GM21576 (cell line): ENCODE results near the gene HIF1A.
"Not testable (repeated sequence)": the region's sequence is repeated elsewhere in the genome, so short reads cannot be mapped to it uniquely, and the experiment has no call there.

ENCODE experiments used
- ATAC-seq: cut with Tn5 transposase; IDR thresholded peaks from one replicate; pipeline ENCODE4 v1.9.1; 2021; ENCODE audit warnings: mild to moderate bottlenecking, moderate library complexity; ENCODE audit not compliant: unreplicated experiment

Gene HIF1A

DNA sequence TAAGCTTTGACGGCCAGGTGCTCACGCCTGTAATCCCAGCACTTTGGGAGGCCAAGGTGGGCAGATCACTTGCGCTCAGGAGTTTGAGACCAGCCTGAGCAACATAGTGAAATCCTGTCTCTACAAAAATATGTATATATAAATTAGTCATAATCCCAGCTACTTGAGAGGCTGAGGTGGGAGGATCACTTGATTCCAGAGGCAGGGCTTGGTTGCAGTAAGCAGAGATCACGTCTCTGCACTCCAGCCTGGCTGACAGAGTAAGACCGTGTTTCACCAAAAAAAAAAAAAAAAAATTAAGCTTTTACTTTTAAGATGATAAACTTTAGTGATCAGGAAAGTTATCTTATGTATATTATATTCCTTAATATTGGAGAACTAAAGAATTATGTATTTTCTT, 48.9 kb downstream of the HIF1A start:
- ATAC-seq = no peak

GRCh38 chr14:61746346-61746745, 51.0 kb downstream of the HIF1A start:
- ATAC-seq = not testable (repeated sequence)

DNA sequence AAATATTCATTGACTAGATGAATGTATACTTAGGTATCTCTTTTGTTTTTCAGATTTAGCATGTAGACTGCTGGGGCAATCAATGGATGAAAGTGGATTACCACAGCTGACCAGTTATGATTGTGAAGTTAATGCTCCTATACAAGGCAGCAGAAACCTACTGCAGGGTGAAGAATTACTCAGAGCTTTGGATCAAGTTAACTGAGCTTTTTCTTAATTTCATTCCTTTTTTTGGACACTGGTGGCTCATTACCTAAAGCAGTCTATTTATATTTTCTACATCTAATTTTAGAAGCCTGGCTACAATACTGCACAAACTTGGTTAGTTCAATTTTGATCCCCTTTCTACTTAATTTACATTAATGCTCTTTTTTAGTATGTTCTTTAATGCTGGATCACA, 51.6 kb downstream of the HIF1A start:
- ATAC-seq = no peak

DNA sequence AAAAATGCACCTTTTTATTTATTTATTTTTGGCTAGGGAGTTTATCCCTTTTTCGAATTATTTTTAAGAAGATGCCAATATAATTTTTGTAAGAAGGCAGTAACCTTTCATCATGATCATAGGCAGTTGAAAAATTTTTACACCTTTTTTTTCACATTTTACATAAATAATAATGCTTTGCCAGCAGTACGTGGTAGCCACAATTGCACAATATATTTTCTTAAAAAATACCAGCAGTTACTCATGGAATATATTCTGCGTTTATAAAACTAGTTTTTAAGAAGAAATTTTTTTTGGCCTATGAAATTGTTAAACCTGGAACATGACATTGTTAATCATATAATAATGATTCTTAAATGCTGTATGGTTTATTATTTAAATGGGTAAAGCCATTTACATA, 52.0 kb downstream of the HIF1A start:
- no peak for ATAC-seq

- no peak for ATAC-seq
Measured at GRCh38 chr14:61749264-61749663, 54.0 kb downstream of the HIF1A start.

DNA sequence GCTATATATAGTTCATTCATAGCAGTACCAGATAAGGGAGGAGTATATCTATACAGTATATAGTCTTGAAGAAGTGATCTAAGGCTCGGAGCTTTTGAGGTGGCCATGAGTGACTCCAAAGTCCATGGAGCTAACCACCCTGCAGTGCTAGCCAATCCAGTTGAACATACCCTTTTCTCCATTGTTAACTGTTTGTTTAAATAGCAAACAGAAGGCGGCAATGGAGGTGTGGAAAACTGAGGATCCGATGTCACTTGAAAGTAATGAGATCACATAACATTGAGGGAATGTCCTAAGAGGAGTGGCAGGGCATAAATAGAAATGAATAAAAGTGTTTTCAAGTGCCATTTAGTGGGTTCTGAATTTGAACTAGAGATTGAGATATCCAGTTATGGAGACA, 54.6 kb downstream of the HIF1A start:
- no peak for ATAC-seq

DNA sequence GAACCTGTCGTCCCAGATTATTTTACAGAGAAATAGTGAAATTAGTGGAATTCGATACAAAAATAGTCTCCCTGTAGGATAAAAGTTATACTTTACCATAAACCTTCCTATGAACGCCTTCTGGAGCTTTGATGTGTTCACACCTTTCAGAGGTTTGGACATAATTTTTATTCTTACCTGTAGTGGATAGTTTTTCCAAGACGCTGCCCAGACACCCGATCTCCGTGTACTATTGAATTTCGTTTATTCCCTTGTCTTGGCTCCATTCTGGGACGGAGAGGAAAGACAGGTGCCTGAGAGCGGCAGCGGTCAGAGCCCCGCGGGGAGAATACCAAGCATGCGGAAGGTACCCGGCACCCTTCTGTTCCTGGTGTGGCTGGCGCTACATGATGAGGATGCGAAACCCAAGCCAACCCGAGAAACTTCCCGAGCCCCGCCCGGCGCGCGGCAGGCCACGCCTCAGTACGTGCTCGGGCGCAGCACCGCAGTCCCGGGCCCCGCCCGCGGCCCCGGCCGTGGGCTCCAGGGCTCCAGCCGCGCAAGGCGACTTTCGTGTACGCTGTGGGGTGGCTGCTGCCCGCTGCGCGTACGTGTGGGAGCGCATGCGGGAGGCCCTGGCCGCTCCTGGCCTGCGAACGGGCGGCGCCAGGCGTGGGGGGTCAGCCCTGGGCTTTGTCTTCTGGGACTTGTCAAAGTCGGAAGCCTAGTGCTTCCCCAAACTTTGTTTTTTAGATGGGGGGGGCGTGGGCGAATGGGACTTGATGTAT, 55.6 kb downstream of the HIF1A start:
- peak; percentile 87 for ATAC-seq

- no peak for ATAC-seq
Measured at GRCh38 chr14:61751475-61751989, 56.2 kb downstream of the HIF1A start.

- peak; percentile 50 for ATAC-seq
Measured at GRCh38 chr14:61752626-61753025, 57.3 kb downstream of the HIF1A start.

GRCh38 chr14:61753631-61754030, 58.3 kb downstream of the HIF1A start:
- no peak for ATAC-seq

- ATAC-seq = no peak
Measured at GRCh38 chr14:61754627-61755381, 59.5 kb downstream of the HIF1A start.

- not testable (repeated sequence) for ATAC-seq
Measured at GRCh38 chr14:61755382-61755742, 60.0 kb downstream of the HIF1A start.

GRCh38 chr14:61756135-61756534, 60.8 kb downstream of the HIF1A start:
- no peak for ATAC-seq

- no peak for ATAC-seq
Measured at GRCh38 chr14:61759878-61760277, 64.6 kb downstream of the HIF1A start.

DNA sequence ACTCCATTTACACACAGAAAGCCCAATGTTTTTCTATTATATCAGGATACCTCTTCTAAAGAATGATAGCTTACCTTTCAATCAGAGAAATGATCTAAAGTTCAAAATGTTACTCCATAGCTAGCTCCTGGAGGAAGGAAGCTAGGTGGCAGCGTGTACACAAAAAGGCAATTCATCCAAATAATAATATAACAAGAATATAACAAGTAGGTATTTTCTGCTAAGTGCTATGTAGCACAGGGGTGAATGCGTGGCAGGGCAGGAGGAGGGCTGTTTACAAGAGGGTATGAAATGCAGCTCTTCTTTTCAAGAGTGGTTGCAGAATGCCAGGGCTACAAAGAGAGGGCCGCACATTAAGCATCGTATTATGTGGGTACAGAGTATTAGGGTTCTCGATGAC, 66.2 kb downstream of the HIF1A start:
- no peak for ATAC-seq

DNA sequence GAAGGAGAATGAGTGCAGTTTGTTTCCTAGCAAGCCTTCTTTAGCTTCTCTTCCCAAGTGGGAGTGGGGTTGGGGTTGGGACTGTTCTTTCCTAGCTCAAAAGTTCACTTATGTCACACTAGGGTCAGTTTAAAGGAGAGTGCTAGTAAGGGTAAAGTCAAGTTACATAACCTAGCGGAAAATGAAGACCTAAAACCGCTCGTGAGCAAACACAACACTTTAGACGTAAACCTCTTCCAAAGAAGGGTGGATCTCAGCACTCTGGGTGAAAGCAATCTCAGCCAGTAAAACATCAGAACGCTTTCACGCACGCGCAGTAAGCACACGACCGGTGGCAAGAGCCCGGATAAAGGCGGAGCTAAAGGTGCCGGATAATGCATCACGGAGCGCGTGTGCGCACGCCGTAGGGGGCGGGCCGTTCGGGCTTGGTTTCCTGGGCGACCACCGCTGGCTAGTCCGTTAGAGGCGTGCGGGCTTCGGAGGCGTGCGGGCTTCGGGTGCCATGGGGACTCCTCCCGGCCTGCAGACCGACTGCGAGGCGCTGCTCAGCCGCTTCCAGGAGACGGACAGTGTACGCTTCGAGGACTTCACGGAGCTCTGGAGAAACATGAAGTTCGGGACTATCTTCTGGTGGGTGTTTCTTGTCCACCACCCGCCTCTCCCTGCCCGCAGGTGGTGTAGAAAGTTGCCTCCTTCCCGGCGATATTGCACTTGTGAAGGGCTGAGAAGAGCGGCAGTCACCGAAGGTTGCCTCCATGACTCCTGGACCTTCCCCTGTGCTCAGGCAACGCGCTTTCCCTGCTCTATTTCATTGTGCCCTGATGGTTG, 66.9 kb downstream of the HIF1A start, which contains the start of gene SNAPC1:
Gene SNAPC1, plus strand, starts transcription at position 462 of the 828 bp plus-strand sequence. Its CDS starts 41 bp downstream, at position 503.
- ATAC-seq = peak; percentile 95

DNA sequence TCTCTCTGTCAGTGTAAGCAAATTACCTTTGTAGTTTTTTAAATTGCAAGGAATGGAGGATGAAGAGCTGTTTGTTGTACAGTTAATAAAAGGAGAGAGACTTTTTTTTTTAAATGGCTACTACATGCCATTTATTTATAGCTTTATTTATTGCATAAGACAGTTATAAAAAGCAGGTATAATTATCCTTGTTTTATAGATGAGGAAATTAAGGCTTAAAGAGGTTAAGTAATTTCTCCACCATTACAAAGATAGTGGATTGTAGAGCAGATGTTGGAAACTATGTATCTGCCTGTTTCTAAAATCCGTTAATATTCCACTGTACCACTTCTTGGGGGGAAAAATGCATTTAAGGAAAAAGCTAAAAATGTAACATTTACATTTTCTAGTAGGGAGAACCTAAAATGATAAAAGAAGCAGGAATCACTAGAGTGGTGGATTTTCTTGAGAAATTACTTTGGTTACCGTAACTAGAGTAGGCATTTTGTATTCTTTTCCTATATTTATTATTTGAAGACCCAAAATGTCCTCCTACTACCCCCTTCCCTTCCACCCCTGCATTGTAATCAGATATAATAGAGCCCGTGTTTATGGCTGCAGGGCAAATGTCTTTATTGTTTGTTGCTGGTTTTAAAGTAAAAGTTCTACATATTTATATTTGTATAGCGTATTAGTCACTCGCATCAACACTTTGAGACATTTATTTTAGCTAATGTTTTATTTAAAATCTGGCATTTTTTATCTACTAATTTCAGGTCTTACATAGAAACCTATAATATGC, 69.2 kb downstream of the HIF1A start:
- ATAC-seq = no peak

DNA sequence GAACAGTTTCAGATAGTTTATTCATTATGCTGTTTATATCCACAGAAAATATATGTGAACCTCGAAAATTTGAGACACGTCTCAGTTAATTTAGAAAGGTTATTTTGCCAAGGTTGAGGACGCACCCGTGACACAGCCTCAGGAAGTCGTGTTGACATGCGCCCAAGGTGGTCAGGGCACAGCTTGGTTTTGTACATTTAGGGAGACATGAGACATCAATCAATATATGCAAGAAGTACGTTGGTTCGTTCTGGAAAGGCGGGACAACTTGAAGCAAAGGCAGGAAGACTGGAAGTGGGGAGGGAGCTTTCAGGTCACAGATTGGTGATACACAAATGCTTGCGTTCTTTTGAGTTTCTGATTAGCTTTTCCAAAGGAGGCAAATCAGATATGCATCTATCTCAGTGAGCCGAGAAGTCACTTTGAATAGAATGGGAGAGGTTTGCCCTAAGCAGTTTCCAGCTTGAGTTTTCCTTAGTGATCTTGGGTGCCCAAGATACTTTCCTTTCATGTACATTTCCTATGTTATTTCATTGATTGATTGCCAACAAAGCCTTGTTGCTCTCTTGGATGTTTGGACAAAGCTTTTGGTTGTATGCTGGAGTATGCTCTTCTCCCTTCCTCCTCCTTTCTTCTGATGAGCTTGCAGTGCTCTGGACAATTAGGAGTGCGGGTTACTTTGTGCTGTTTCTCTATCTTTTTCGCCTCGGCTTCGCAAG, 70.1 kb downstream of the HIF1A start:
- no peak for ATAC-seq

- ATAC-seq = no peak
Measured at GRCh38 chr14:61766151-61766550, 70.8 kb downstream of the HIF1A start.

GRCh38 chr14:61768240-61768639, 72.9 kb downstream of the HIF1A start:
- ATAC-seq = no peak
